ENCODE data around the gene KCTD21.
A peak's percentile ranks its signal among the peaks of the same experiment; 100 is the strongest.
"Not testable (repeated sequence)": the region's sequence is repeated elsewhere in the genome, so short reads cannot be mapped to it uniquely, and the experiment has no call there.

KCTD21 gene

GRCh38 chr11:78181185-78181584 lies 7.2 kb downstream of the KCTD21 start:
- Histone ChIP-seq H3K9ac (ENCODE audit: low read depth, low read length) (no peak overlapping the region), H3K4me3 (ENCODE audit: low read length) (no peak overlapping the region), H3K9me3 (replicated peaks; ENCODE audit: low read length) (no peaks in the 10 kb centered on the region), H3K27me3 (ENCODE audit: control insufficient read depth, insufficient read depth, low read length) (no peaks in the 10 kb centered on the region), H3K36me3 (ENCODE audit: insufficient read depth, low read length) (peaks cover 18% of the 10 kb centered on the region), H3K4me1 (ENCODE audit: control insufficient read depth, insufficient read depth, low read length) (peaks cover 10% of the 10 kb centered on the region), H3K4me2 (ENCODE audit: low read length) (no peak overlapping the region)

DNA sequence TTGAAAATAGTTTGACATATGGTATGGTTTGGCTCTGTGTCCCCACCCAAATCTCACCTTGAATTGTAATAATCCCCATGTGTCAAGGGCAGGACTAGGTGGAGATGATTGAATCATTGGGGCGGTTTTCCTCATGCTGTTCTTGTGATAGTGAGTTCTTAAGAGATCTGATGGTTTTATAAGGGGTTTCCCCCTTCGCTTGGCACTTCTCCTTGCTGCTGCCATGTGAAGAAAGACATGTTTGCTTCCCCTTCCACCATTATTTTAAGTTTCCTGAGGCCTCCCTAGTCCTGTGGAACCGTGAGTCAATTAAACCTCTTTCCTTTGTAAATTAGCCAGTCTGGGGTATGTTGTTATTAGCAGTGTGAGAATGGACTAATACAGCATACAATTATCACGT lies 7.7 kb downstream of the KCTD21 start:
- Histone ChIP-seq H3K4me2 (ENCODE audit: low read length) (no peak overlapping the region), H3K4me3 (ENCODE audit: low read length) (no peak overlapping the region), H3K9ac (ENCODE audit: low read depth, low read length) (no peak overlapping the region), H3K27me3 (ENCODE audit: control insufficient read depth, insufficient read depth, low read length) (no peaks in the 10 kb centered on the region), H3K9me3 (replicated peaks; ENCODE audit: low read length) (no peaks in the 10 kb centered on the region), H3K4me1 (ENCODE audit: control insufficient read depth, insufficient read depth, low read length) (peaks cover 6% of the 10 kb centered on the region), H3K36me3 (ENCODE audit: insufficient read depth, low read length) (peaks cover 20% of the 10 kb centered on the region)

- Histone ChIP-seq H3K9ac (ENCODE audit: low read depth, low read length) (no peak overlapping the region), H3K4me1 (ENCODE audit: control insufficient read depth, insufficient read depth, low read length) (no peaks in the 10 kb centered on the region), H3K36me3 (ENCODE audit: insufficient read depth, low read length) (peaks cover 17% of the 10 kb centered on the region), H3K4me2 (ENCODE audit: low read length) (no peak overlapping the region), H3K9me3 (replicated peaks; ENCODE audit: low read length) (no peaks in the 10 kb centered on the region), H3K4me3 (ENCODE audit: low read length) (no peak overlapping the region), H3K27me3 (ENCODE audit: control insufficient read depth, insufficient read depth, low read length) (no peaks in the 10 kb centered on the region)
Observed at GRCh38 chr11:78179459-78180071, 8.9 kb downstream of the KCTD21 start.

DNA sequence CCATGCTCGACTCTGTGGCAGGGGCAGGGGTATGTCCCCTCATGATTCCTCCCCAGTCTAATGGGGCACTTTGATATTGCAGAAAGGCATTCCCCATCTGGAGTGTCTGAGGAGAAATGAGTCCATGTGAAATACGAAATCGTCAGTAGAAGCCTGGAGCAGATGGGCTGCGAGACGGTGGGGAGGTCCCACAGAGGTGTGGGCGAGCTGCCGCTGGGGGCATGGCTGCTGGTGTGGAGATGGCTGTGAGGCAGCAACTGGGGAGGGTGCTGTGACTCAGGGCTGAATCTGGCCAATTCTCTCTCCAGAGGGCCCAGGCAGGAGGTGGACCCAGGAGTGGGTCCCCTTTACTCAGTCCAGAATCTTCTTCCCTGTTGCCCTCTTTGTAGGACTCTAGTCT lies 11.2 kb downstream of the KCTD21 start:
- Histone ChIP-seq H3K4me1 (ENCODE audit: control insufficient read depth, insufficient read depth, low read length) (no peaks in the 10 kb centered on the region), H3K4me2 (ENCODE audit: low read length) (no peak overlapping the region), H3K36me3 (ENCODE audit: insufficient read depth, low read length) (peaks cover 27% of the 10 kb centered on the region)

DNA sequence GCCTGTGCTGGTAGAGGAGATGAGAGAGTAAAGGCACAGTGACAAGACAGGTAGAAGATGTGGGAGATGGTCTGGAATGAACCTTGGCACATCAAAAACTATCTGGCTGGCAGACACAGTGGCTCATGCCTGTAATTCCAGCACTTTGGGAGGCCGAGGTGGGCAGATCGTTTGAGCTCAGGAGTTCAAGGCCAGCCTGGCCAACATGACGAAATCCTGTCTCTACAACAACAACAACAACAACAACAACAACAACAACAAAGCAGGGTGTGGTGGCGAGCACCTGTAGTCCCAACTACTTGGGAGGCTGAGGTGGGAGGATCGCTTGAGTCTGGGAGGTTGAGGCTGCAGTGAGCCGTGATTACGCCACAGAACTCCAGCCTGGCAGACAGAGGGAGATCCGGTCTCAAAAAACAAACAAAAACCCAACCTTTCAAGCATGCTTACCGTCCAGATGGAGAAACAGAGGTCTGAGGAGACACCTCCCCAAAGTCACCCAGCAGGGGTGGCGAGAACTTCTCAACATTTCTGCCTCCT lies 11.8 kb downstream of the KCTD21 start:
- Histone ChIP-seq H3K9ac (ENCODE audit: low read depth, low read length) (no peak overlapping the region), H3K4me2 (ENCODE audit: low read length) (no peak overlapping the region), H3K9me3 (replicated peaks; ENCODE audit: low read length) (no peaks in the 10 kb centered on the region), H3K36me3 (ENCODE audit: insufficient read depth, low read length) (peaks cover 27% of the 10 kb centered on the region), H3K4me3 (ENCODE audit: low read length) (no peak overlapping the region), H3K27me3 (ENCODE audit: control insufficient read depth, insufficient read depth, low read length) (no peaks in the 10 kb centered on the region), H3K4me1 (ENCODE audit: control insufficient read depth, insufficient read depth, low read length) (no peaks in the 10 kb centered on the region)

More for the DNA sequence above, 11.2 kb downstream of the KCTD21 start:
- Histone ChIP-seq H3K9me3 (replicated peaks; ENCODE audit: low read length) (no peaks in the 10 kb centered on the region), H3K9ac (ENCODE audit: low read depth, low read length) (no peak overlapping the region), H3K27me3 (ENCODE audit: control insufficient read depth, insufficient read depth, low read length) (no peaks in the 10 kb centered on the region), H3K4me3 (ENCODE audit: low read length) (no peak overlapping the region)

- not testable (repeated sequence) for H3K4me1 ChIP-seq (ENCODE audit: control insufficient read depth, insufficient read depth, low read length); H3K9ac ChIP-seq (ENCODE audit: low read depth, low read length); H3K4me2 ChIP-seq (ENCODE audit: low read length); H3K9me3 ChIP-seq (replicated peaks; ENCODE audit: low read length); H3K4me3 ChIP-seq (ENCODE audit: low read length); H3K27me3 ChIP-seq (ENCODE audit: control insufficient read depth, insufficient read depth, low read length)
- H3K36me3 ChIP-seq (ENCODE audit: insufficient read depth, low read length), result peaks cover 27% of the 10 kb centered on the region
Observed at GRCh38 chr11:78175862-78176261, 12.6 kb downstream of the KCTD21 start.

DNA sequence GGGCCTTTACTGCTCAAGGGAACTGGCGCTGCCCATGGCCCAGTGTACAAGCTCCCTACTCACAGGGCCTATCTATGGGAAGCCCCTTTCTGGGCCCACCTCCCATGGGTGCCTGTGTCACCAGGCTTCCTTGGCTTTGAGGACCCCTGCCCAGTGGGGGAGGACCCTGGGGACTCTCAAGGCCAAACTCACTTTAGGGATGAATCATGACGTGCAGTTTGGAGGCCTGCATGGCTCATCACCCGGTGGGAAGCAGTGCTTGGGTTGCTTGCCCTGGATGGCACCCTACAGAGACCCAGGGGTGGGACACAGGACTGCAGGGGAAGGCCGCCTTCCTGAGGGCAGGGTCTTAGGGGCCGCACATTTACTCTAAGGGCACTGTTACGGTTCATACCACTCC lies 16.5 kb downstream of the KCTD21 start:
- Histone ChIP-seq H3K9me3 (replicated peaks; ENCODE audit: low read length) (no peaks in the 10 kb centered on the region), H3K4me2 (ENCODE audit: low read length) (no peak overlapping the region), H3K4me3 (ENCODE audit: low read length) (no peak overlapping the region), H3K4me1 (ENCODE audit: control insufficient read depth, insufficient read depth, low read length) (peaks cover 39% of the 10 kb centered on the region), H3K27me3 (ENCODE audit: control insufficient read depth, insufficient read depth, low read length) (no peaks in the 10 kb centered on the region), H3K36me3 (ENCODE audit: insufficient read depth, low read length) (peaks cover 25% of the 10 kb centered on the region), H3K9ac (ENCODE audit: low read depth, low read length) (no peak overlapping the region)

- Histone ChIP-seq H3K9me3 (replicated peaks; ENCODE audit: low read length) (no peaks in the 10 kb centered on the region), H3K4me1 (ENCODE audit: control insufficient read depth, insufficient read depth, low read length) (peaks cover 39% of the 10 kb centered on the region), H3K4me2 (ENCODE audit: low read length) (no peak overlapping the region), H3K27me3 (ENCODE audit: control insufficient read depth, insufficient read depth, low read length) (no peaks in the 10 kb centered on the region), H3K9ac (ENCODE audit: low read depth, low read length) (no peak overlapping the region), H3K36me3 (ENCODE audit: insufficient read depth, low read length) (peaks cover 16% of the 10 kb centered on the region), H3K4me3 (ENCODE audit: low read length) (no peak overlapping the region)
Observed at GRCh38 chr11:78170874-78171549, 17.4 kb downstream of the KCTD21 start.

DNA sequence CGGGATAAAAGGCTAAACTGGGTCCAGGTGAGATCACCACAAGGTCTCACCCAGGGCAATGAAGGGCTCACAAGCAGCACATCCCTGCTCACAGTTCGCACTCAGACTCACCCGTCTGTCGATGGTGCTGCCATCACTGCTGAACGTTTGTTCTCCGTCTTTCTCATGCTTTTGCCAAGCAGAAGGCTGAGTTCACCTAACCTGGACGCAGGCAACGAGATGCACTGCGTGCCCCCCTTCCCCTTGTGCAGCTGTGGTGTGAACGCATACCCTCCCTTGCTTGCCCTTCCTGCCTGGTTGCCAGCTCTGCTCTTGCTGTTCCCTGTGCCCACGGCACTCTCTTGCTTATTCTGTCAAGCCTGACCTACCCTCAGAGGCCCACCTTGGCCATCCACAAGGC lies 18.0 kb downstream of the KCTD21 start:
- H3K9ac ChIP-seq (ENCODE audit: low read depth, low read length), result no peak overlapping the region
- no peaks in the 10 kb centered on the region for H3K27me3 ChIP-seq (ENCODE audit: control insufficient read depth, insufficient read depth, low read length)
- H3K4me2 ChIP-seq (ENCODE audit: low read length), result no peak overlapping the region
- H3K9me3 ChIP-seq (replicated peaks; ENCODE audit: low read length), result no peaks in the 10 kb centered on the region
- peaks cover 15% of the 10 kb centered on the region for H3K36me3 ChIP-seq (ENCODE audit: insufficient read depth, low read length)
- no peak overlapping the region for H3K4me3 ChIP-seq (ENCODE audit: low read length)
- H3K4me1 ChIP-seq (ENCODE audit: control insufficient read depth, insufficient read depth, low read length), result peaks cover 39% of the 10 kb centered on the region

- Histone ChIP-seq H3K4me1 (ENCODE audit: control insufficient read depth, insufficient read depth, low read length) (peaks cover 39% of the 10 kb centered on the region), H3K4me3 (ENCODE audit: low read length) (peak overlapping the region; percentile 39), H3K9ac (ENCODE audit: low read depth, low read length) (peak overlapping the region; percentile 72), H3K36me3 (ENCODE audit: insufficient read depth, low read length) (peaks cover 13% of the 10 kb centered on the region), H3K27me3 (ENCODE audit: control insufficient read depth, insufficient read depth, low read length) (no peaks in the 10 kb centered on the region), H3K4me2 (ENCODE audit: low read length) (peak overlapping the region; percentile 66), H3K9me3 (replicated peaks; ENCODE audit: low read length) (no peaks in the 10 kb centered on the region)
Observed at GRCh38 chr11:78168539-78169477, 19.6 kb downstream of the KCTD21 start.

DNA sequence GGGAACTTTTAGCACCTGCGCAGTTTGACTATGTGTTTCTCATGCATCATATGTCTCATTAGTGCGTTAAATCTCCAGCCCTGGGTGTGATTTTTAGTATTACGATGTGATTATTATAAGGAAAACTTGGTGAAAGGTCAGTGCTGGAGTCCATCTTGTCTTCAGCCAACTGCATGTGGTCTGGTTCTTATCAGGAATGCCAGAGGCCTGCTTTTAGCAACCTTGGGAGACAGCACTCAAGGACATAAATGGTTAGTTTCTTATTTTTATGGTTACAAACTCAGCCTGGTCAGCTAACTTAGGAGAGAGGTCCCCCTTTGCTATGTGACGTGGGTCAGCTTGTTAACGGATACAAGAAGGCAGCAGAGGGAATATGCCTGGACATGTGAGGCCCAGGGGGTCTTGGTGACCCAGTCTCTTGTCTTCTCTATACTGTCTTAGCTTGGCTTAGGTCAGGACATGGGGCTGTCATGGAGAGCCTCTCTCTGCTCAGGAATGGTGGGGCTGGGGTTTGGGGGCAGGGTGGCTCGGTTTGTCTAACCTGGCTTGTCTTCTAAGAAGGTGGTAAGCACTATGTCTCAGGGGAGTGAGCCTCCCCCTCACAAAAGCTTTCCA lies 21.5 kb downstream of the KCTD21 start:
- Histone ChIP-seq H3K9me3 (replicated peaks; ENCODE audit: low read length) (no peaks in the 10 kb centered on the region), H3K9ac (ENCODE audit: low read depth, low read length) (no peak overlapping the region), H3K4me3 (ENCODE audit: low read length) (no peak overlapping the region), H3K4me2 (ENCODE audit: low read length) (no peak overlapping the region), H3K27me3 (ENCODE audit: control insufficient read depth, insufficient read depth, low read length) (no peaks in the 10 kb centered on the region), H3K36me3 (ENCODE audit: insufficient read depth, low read length) (no peaks in the 10 kb centered on the region), H3K4me1 (ENCODE audit: control insufficient read depth, insufficient read depth, low read length) (peaks cover 43% of the 10 kb centered on the region)

All from skeletal muscle satellite cell (primary cell).